Sigmoid colon (tissue), 4 donors: ENCODE results near the gene MICAL2.

Experiments
- CTCF ChIP-seq, 4 experiments: fragments of 450-650 bp in 3 of 4; fragments of 200-600 bp in 1 of 4; IDR thresholded peaks; one replicate each; pipeline ENCODE4 v1.5.1; 2016 to 2019; ENCODE audit warnings: antibody characterized with exemption in 4 of 4, mild to moderate bottlenecking in 3 of 4, moderate library complexity in 2 of 4
- POLR2AphosphoS5 ChIP-seq, 4 donors: sonication (generic); formaldehyde crosslinking; IDR thresholded peaks; one replicate each; pipeline ENCODE4 v1.6.1; 2017; ENCODE audit warnings: antibody characterized with exemption in 4 of 4

GRCh38 chr11:12141283-12141682 is 30.9 kb downstream of the MICAL2 start:
- no peak for TF ChIP-seq POLR2AphosphoS5 (IDR thresholded peaks at IDR 0.05)
- TF ChIP-seq CTCF (IDR thresholded peaks at IDR 0.05), result no peak
